Colonic mucosa (tissue), 4 donors: ENCODE data around the gene RNF157. TPM values are rescaled to one million over a fixed set of nuclear protein-coding genes. Genes with fewer than 3 reads are reported as not detected.

Experiments used
- DNase-seq: peaks from one replicate; pipeline ENCODE4 v3.0.0-alpha.2; 2020
- H3K27ac ChIP-seq: fragments of 200-600 bp; one replicate; pipeline ENCODE4 v1.8.0; 2021
- H3K27me3 ChIP-seq: fragments of 200-600 bp; one replicate; pipeline ENCODE4 v1.8.0; 2021
- H3K36me3 ChIP-seq: fragments of 200-600 bp; one replicate; pipeline ENCODE4 v1.8.0; 2021
- H3K4me1 ChIP-seq: fragments of 200-600 bp; one replicate; pipeline ENCODE4 v1.8.0; 2021; ENCODE audit warnings: mild to moderate bottlenecking
- H3K4me3 ChIP-seq: fragments of 200-600 bp; one replicate; pipeline ENCODE4 v1.8.0; 2021
- H3K9ac ChIP-seq, 2 donors: one replicate each; pipeline ENCODE4 v1.7.0; 2013; ENCODE audit warnings: control low read depth in 2 of 2, low read depth in 2 of 2, low read length in 2 of 2
- H3K9me3 ChIP-seq: fragments of 200-600 bp; one replicate; pipeline ENCODE4 v1.8.0; 2021
- CTCF ChIP-seq: fragments of 200-600 bp; IDR thresholded peaks from one replicate; pipeline ENCODE4 v1.8.0; 2022; ENCODE audit warnings: antibody characterized with exemption, mild to moderate bottlenecking
- intact Hi-C: fragments of 100-400 bp; cut with DNase I; formaldehyde crosslinking; loops from one replicate; pipeline ENCODE4 v1.14.1; 2022
- total RNA-seq, 2 donors: library from RNA; stranded (reverse); fragmentation: NEBNext Ultra II Directional in 1 of 2; extraction: Animal tissue kit (Norgen Biotek cat#: 25700) in 1 of 2; gene quantifications; one replicate each; pipeline ENCODE4 v1.2.1, GENCODE V29; 2021
- donor health status: healthy.
- donor health status: DM: no; HTN: no; CAD: no.
- donor health status: DM: no; HTN: no; CAD: no.

Gene RNF157
- 10 to 100 TPM; 23.7 to 30.2 TPM for total RNA-seq

- TF ChIP-seq CTCF = no peak
- DNase-seq = peak; percentile 60
- Histone ChIP-seq H3K9me3 (no peaks in the 10 kb centered on the region), H3K36me3 (no peaks in the 10 kb centered on the region), H3K4me3 (peak within 1 kb of the TSS; percentile 67), H3K27me3 (no peaks in the 10 kb centered on the region), H3K9ac (peak within 1 kb of the TSS; percentile 73 to 85), H3K27ac (peak within 1 kb of the TSS; percentile 60), H3K4me1 (no peaks in the 10 kb centered on the region)
- intact Hi-C loops = no loop called here
Measured at GRCh38 chr17:76240461-76241203, at the start of gene RNF157. Gene RNF157 (minus strand): TSS chr17:76240493. CDS start chr17:76240240, 253 bp downstream.

GRCh38 chr17:76281573-76282371, 41.5 kb upstream of the RNF157 start:
- H3K4me1 ChIP-seq = no peaks in the 10 kb centered on the region
- no peak for TF ChIP-seq CTCF
- H3K9me3 ChIP-seq = no peaks in the 10 kb centered on the region
- no peak for DNase-seq
- no peaks in the 10 kb centered on the region for H3K36me3 ChIP-seq
- no peaks in the 10 kb centered on the region for H3K27me3 ChIP-seq
- H3K27ac ChIP-seq = no peak overlapping the region
- no peak overlapping the region for H3K9ac ChIP-seq
- intact Hi-C loops = loop anchor here (2.0 kb wide), 1 partner anchor 161 kb away; no protein-coding TSS in a partner anchor
- H3K4me3 ChIP-seq = no peak overlapping the region

- intact Hi-C loops = loop anchor here (2.0 kb wide), 1 partner anchor 160 kb away; no protein-coding TSS in a partner anchor
Measured at GRCh38 chr17:76280650-76281049, 40.4 kb upstream of the RNF157 start.

GRCh38 chr17:76279742-76280287, 39.5 kb upstream of the RNF157 start:
- H3K27me3 ChIP-seq = no peaks in the 10 kb centered on the region
- DNase-seq = no peak
- no peak for TF ChIP-seq CTCF
- H3K4me1 ChIP-seq = no peaks in the 10 kb centered on the region
- no peak overlapping the region for H3K27ac ChIP-seq
- no peak overlapping the region for H3K4me3 ChIP-seq
- H3K9me3 ChIP-seq = no peaks in the 10 kb centered on the region
- intact Hi-C loops = loop anchor here (2.0 to 10.0 kb wide), 3 partner anchors 31 to 159 kb away; no protein-coding TSS in a partner anchor
- no peaks in the 10 kb centered on the region for H3K36me3 ChIP-seq
- no peak overlapping the region for H3K9ac ChIP-seq

More at GRCh38 chr17:76280650-76281049, 40.4 kb upstream of the RNF157 start:
- Histone ChIP-seq H3K27ac (no peak overlapping the region), H3K9ac (no peak overlapping the region), H3K27me3 (no peaks in the 10 kb centered on the region), H3K9me3 (no peaks in the 10 kb centered on the region), H3K4me3 (no peak overlapping the region), H3K4me1 (no peaks in the 10 kb centered on the region), H3K36me3 (no peaks in the 10 kb centered on the region)
- no peak for DNase-seq
- no peak for TF ChIP-seq CTCF

- peak; percentile 97 for TF ChIP-seq CTCF
- Histone ChIP-seq H3K27ac (no peak overlapping the region), H3K4me3 (no peak overlapping the region)
Measured at GRCh38 chr17:76278952-76279741, 38.9 kb upstream of the RNF157 start.

More at GRCh38 chr17:76278952-76279741, 38.9 kb upstream of the RNF157 start:
- peak overlapping the region in 1 of 2 donors; percentile 21 for H3K9ac ChIP-seq
- no peaks in the 10 kb centered on the region for H3K4me1 ChIP-seq
- intact Hi-C loops = loop anchor here (2.0 to 10.0 kb wide), 2 partner anchors 30 to 94 kb away; no protein-coding TSS in a partner anchor
- no peaks in the 10 kb centered on the region for H3K36me3 ChIP-seq
- H3K9me3 ChIP-seq = no peaks in the 10 kb centered on the region
- peak; percentile 92 for DNase-seq
- no peaks in the 10 kb centered on the region for H3K27me3 ChIP-seq
